Activated T-cell treated with anti-CD3 and anti-CD28 coated beads for 1 hour (primary cell): ENCODE data around the gene KRT23.
"Not testable (repeated sequence)": the region's sequence is repeated elsewhere in the genome, so short reads cannot be mapped to it uniquely, and the experiment has no call there.

ENCODE experiments used
- DNase-seq: peaks from one replicate; pipeline ENCODE4 v3.0.0-alpha.2; 2020; ENCODE audit warnings: low read depth

KRT23 gene

GRCh38 chr17:40950176-40950575, 12.7 kb upstream of the KRT23 start:
- DNase-seq, result no peak

GRCh38 chr17:40949418-40949817, 12.0 kb upstream of the KRT23 start:
- no peak for DNase-seq

- DNase-seq, result no peak
Observed at GRCh38 chr17:40947929-40948328, 10.5 kb upstream of the KRT23 start.

- DNase-seq, result no peak
Observed at GRCh38 chr17:40945414-40945813, 8.0 kb upstream of the KRT23 start.

- no peak for DNase-seq
Observed at GRCh38 chr17:40944531-40944930, 7.1 kb upstream of the KRT23 start.

- DNase-seq, result no peak
Observed at GRCh38 chr17:40942553-40942952, 5.1 kb upstream of the KRT23 start.

- DNase-seq, result no peak
Observed at GRCh38 chr17:40940266-40940665, 2.8 kb upstream of the KRT23 start.

- no peak for DNase-seq
Observed at GRCh38 chr17:40938981-40939380, 1.5 kb upstream of the KRT23 start.

GRCh38 chr17:40936976-40937375, 470 bp downstream of the KRT23 start:
- DNase-seq, result no peak

GRCh38 chr17:40936437-40936971, 942 bp downstream of the KRT23 start:
- no peak for DNase-seq

GRCh38 chr17:40935624-40936023, 1.8 kb downstream of the KRT23 start:
- DNase-seq, result no peak

GRCh38 chr17:40932608-40933007, 4.8 kb downstream of the KRT23 start:
- no peak for DNase-seq

- DNase-seq, result no peak
Observed at GRCh38 chr17:40931311-40931710, 6.1 kb downstream of the KRT23 start.

GRCh38 chr17:40926341-40926740, 11.1 kb downstream of the KRT23 start:
- DNase-seq, result no peak

GRCh38 chr17:40922239-40922638, 15.2 kb downstream of the KRT23 start:
- DNase-seq, result no peak

- DNase-seq, result no peak
Observed at GRCh38 chr17:40921026-40921425, 16.4 kb downstream of the KRT23 start.

- not testable (repeated sequence) for DNase-seq
Observed at GRCh38 chr17:40917116-40917515, 20.3 kb downstream of the KRT23 start.

GRCh38 chr17:40916366-40916765, 21.1 kb downstream of the KRT23 start:
- DNase-seq, result no peak

GRCh38 chr17:40915721-40916256, 21.7 kb downstream of the KRT23 start:
- no peak for DNase-seq

- no peak for DNase-seq
Observed at GRCh38 chr17:40915199-40915661, 22.2 kb downstream of the KRT23 start.

- no peak for DNase-seq
Observed at GRCh38 chr17:40914075-40914855, 23.2 kb downstream of the KRT23 start.

GRCh38 chr17:40912486-40913210, 24.8 kb downstream of the KRT23 start:
- no peak for DNase-seq

- DNase-seq, result no peak
Observed at GRCh38 chr17:40910441-40910841, 27.0 kb downstream of the KRT23 start.
